Activated T-cell treated with anti-CD3 and anti-CD28 coated beads for 24 hours (primary cell): ENCODE results near the gene HNRNPAB.
"Not testable (repeated sequence)": the region's sequence is repeated elsewhere in the genome, so short reads cannot be mapped to it uniquely, and the experiment has no call there.

ENCODE experiments used
- DNase-seq: peaks from one replicate; pipeline ENCODE4 v3.0.0-alpha.2; 2020; ENCODE audit warnings: low read depth

Gene HNRNPAB

GRCh38 chr5:178230879-178231538, 26.7 kb downstream of the HNRNPAB start:
- DNase-seq = no peak

DNA sequence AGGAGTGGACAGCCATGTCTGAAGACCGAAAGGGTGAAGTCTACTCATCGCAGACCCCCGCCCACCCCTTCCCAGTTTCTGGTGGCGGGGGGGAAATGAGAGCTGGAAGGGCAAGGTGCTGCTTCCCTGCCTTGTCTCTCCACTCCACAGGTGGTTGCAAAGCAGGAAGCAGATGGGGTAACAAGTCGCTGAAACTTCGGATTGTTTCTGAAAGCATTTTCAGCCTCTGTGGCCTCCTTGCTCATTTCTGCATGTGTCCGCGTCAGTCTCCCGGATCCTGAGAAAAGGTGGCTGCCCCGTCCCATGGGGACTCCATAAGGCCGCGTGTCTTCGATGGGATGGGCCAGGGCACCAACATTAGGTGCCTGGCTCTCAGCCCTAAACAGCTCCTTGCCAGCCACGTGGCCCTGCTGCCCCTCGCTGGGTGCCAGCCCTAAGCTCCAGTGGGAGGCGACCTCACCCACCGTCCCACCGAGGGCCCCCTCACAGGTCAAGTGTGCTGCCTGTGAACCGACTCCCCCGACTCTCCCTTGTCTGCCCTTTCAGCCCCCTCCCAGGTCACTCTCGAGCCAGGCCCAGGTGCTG, 27.3 kb downstream of the HNRNPAB start:
- DNase-seq = no peak

DNA sequence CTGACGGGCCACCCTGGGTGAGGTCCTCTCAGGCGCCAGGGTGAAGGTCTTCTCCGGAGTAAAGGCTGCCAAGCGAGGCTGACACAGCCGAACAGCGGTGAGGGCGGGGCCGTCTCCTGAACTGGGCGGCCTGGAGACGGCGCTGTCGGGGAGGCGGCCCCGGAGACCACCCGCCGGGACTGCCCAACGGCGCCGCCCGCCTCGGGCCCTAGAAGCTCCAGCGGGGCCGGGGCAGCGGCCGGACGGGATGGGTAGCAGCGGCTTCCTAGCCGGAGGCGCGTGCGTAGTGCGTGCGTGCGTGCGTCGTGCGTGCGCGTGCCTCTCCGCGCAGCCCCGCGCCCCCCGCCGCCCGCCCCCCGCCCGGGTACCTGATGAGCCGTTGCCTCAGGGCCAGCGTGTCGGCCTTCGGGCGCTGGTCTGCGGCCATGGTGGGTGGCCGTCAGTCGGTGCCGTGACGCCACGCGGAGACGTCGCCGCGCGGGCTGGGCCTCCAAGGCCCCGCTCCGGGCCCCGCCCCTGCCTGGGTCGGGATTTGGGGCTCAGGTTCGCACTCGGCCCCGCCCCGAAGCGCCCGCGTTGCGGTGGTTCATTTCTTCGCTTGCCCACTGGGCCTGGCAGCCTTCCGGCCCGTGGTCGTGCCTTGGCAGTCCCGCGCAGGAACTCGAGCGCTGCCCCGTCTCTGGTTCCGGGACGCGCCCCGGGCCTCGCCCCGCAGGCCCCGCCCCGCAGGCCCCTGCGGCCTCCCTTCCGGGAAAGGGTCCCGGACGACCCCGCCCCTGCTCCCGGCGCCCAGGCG, 28.0 kb downstream of the HNRNPAB start, which contains the start of gene PHYKPL:
TSS of gene PHYKPL (minus strand) at position 679 of the 796 bp plus-strand sequence. CDS start at position 427, 252 bp downstream.
- DNase-seq = peak; percentile 58

DNA sequence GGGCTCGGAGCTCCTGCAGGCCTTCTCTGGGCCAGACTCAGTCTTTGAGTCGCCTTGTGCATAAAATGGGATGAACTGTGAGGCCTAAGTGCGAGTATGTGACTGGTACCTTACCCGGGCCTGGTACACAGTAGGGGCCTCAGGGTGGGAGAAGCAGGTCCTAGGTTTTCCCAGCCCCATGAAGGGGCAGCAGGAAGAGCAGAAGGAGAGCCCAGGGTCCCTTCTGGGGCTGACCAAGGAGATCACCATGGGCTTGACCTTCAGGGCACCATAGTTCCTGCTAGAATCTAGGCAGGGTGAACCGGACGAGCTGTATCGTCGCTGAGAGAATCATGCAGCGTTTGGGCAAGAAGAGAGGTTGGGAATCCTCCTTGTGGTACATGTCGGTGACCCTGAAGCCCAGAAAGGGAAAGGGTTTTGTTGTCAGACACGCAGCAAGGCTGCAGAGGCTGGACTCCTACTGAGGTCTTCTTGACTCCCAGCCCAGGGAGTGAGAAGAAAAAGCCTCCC, 28.6 kb downstream of the HNRNPAB start:
- DNase-seq = no peak

- DNase-seq = no peak
These were observed 29.9 kb downstream of the HNRNPAB start for GRCh38 chr5:178234121-178234749.

DNA sequence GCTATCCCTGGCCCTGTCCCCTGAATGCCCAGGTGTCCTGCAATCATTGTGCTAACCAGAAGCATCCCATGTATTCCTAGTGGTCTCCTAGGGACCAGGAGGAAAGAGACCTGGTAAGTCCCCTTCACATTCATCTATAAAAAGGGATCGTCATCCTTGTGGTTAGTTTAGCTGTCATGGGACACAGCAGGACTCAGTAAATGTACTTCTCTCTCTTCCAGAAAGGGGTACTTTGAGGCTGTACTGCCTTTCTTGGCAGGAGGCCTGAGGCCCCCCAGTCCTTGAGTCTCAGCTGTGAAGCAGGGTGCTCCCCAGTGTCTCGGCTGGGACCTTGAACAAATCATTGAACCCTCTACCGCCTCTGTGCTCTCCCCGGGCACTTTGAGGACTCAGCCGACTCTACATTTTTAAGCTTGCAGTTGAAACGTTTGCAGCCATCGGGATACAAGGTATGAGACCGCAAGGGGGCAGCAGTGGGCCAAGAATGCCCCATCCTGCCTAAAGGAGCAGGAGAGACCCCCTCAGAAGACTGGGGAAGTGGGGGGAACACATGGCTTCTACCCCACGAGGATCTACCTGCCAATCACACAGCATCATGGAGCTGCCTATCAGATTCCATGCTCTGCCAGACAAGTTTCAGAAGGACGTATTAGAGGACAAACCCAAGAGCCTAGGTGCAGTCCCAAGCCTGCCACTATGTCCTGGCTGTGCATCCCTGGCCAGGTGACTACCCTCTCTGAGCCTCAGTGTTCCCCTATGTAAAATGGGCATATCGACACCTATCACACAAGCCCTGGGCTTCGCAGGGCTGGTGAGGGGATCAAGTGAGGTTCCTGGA, 30.6 kb downstream of the HNRNPAB start:
- peak; percentile 65 for DNase-seq

DNA sequence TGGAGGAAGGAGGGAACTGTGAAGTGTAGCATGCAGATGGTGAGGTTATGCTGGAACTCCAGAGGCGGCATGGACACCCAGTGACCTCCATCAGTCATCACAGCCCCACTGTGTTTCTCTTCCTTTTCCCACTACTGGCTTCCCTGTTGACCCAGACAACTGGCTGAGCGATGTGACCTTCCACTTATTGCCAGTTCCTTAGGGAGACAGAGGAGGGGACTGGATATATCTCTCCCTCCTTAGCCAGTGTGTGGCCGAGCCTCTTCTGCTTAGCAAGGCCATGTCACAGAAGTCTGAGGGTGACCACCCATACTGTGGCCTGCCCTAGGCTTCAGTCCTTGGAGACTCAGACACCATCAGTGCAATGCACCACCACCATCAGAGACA, 31.2 kb downstream of the HNRNPAB start:
- DNase-seq = no peak

GRCh38 chr5:178236126-178236525, 31.8 kb downstream of the HNRNPAB start:
- no peak for DNase-seq

- no peak for DNase-seq
These were observed 32.3 kb downstream of the HNRNPAB start for GRCh38 chr5:178236679-178237078.

DNA sequence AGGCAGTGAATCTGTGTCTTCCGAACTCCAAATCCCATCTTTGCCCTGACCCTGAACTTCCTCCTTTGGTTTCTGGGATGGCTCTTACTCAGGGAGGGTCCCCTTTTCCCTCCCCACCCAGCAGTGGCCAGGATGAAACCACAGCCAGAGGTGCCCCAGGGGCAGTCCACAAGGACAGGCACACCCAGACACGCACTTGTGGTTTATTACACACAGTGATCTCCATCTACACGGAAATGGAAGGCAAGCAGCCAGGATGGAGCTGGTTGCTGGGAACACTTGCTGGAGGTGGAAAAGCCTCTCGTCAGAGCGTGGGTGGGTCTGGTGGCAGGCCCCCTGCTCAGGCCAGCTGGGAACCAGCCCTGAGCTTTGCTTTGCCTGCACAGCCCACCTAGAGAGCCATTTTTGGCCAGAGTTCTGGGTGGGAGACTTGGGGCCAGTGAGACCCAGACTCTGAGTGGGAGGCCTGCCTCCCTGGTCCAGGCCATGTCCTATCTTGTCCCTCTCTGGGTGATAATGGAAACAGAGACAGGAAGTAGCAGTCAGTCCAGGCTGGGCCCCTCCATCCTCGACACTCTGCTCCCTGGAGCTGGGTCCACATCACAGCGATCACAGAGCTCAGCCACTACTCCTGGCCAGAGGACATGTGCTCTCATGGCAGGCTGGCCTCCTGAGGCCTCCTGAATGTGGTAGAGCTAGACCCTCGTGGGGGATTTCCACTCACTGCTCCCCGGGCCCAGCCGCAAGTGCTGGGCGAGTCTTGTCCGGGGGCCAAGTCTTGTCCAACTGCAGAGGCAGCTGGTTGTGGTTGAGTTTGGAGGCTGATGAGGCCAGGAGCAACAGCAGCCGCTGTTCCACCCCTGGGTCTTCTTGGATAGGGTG, 33.3 kb downstream of the HNRNPAB start:
- no peak for DNase-seq

- no peak for DNase-seq
These were observed 33.9 kb downstream of the HNRNPAB start for GRCh38 chr5:178238313-178238635.

DNA sequence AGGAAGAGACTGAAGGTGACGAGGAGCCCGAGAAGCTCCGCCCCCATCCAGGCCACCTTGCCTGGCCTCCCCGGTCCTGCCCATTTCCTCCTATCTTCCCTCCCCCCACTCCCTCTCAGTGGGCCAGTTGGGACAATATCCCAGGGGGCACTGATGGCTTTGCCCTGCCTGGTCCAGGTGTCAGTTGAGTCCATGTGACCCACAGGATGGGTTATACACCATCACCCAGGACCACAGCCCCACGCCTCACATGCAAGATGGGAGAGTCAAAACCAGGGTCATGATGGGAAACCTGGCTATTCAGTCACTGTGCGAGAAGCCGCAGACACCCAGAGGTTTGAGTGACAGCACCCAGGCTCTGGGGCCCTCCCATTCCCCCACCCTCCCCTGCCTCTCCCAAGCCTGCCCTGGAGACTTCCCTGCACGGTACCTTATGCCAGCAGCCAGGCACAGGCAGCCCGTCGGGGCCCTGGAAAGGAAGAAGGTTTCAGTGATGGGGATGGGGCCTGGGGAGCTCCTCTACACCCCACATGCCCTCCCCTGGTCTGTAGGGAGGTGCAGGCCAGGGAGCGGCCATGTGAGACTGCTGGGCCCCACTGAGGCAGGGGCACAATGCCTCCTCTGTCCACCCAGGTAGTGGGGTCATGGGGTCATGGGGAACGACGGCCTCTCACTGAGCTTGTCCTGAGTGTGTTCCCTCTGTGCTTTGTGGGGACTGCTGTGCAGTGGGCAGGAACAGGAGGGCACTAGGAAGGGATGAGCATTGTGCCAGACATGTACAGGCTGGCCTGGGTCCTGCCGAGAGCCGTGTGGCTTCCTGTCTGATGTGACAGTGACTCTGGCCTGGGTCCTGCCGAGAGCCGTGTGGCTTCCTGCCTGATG, 34.6 kb downstream of the HNRNPAB start:
- DNase-seq = no peak

DNA sequence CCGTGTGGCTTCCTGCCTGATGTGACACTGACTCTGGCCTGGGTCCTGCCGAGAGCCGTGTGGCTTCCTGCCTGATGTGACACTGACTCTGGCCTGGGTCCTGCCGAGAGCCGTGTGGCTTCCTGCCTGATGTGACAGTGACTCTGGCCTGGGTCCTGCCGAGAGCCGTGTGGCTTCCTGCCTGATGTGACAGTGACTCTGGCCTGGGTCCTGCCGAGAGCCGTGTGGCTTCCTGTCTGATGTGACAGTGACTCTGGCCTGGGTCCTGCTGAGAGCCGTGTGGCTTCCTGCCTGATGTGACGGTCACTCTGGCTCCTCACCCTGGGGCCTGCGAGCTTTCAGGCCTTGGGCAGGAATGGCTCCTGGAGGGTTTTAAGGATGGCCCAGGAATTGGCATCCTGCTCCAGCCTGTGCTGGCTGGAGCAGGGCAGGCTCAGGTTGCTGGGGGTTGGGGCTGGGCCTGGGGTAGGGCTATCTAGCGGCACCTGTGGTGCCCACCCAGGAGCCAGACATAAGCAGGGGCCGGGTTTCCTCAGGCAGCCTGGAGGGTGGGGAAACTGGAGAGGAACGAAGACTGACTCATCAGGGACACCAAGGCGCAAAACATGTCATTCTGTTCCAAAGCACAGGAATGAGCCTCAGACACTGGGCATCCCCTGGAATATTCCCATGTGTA, 35.4 kb downstream of the HNRNPAB start:
- DNase-seq = not testable (repeated sequence)

GRCh38 chr5:178240341-178240741, 36.0 kb downstream of the HNRNPAB start:
- no peak for DNase-seq

DNA sequence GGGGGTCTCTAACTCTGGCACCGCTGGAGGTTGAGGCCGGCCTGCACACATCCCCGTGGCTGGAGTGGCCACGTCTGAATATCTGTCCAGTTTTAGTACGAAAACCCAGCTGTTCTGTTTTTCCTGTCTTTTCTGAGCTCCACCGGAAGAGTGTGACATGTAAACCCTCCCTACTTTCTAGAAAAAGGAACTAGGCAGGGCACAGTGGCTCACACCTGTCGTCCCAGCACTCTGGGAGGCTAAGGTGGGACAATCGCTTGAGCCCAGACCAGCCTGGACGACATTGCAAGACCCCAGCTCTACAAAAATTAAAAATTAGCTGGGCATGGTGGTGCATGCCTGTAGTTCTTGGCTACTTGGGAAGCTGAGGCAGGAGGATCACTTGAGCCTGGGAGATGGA, 36.4 kb downstream of the HNRNPAB start:
- DNase-seq = no peak

DNA sequence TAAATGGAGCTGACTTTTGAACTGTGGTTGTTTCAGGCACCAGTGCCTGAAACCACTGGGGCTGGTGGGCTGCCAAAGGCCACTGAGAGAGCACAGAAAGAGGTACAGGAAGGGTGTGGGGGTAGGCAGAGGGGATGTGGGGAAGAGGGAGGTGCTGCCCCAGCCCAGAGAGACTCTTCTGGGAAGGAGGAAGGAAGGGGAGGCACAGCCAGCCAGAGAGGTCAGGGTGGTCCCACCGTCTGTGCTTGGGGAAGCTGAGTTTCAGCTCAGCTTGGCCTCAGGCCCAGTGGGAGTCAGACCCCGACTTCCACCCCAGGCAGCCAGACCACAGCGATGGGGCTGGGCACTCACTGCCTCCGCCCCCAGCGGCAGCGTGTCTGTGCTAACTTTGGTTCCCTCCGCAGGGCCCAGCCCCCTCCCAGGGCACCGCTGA, 36.9 kb downstream of the HNRNPAB start:
- no peak for DNase-seq

DNA sequence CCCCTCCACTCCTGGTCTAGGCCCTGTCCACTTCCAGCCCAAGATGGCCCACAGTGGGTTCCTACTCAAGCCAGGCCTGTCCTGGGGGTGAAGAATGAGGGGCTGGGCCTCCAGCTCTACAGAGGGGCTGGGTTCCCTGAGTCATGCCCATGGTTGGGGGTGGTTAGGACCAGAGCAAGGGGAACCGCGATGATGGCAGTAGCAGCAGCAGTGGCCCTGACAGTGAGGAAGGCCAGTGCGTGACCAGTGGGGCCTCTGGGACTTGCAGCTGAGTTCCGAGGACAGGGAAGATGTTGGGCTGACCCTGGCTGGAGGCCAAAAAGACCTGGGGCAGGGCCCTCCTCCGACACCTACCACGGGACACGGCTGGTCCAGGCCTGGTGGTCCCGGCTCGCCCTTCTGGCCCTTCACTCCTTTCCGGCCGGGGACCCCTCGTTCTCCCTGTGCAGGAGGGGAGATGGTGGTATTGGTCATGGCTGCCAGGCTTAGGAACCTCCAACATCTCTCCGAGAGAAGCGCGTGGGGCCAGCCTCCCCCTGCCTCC, 37.4 kb downstream of the HNRNPAB start:
- DNase-seq = no peak

- DNase-seq = no peak
These were observed 38.1 kb downstream of the HNRNPAB start for GRCh38 chr5:178242416-178242815.

DNA sequence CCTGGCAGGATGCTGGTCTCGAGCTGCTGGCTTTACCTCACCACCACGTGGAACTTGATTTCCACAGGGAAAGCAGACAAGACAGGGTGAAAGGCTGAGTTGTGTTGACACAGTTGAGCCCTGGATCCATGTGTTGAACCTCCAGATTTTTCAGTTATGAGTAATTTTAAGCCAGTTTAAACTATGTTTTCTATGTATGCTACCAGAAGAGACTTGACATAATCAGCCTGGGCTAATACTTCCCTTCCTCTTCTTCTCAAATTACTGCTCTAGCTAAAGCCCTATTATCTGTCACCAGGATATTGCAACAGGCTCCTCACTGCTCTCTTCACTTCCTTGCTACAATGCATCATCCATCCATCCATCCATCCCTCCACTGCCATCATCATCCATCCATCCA, 40.2 kb downstream of the HNRNPAB start:
- no peak for DNase-seq
